Measurements from ENCODE around the gene XXYLT1.

DNA sequence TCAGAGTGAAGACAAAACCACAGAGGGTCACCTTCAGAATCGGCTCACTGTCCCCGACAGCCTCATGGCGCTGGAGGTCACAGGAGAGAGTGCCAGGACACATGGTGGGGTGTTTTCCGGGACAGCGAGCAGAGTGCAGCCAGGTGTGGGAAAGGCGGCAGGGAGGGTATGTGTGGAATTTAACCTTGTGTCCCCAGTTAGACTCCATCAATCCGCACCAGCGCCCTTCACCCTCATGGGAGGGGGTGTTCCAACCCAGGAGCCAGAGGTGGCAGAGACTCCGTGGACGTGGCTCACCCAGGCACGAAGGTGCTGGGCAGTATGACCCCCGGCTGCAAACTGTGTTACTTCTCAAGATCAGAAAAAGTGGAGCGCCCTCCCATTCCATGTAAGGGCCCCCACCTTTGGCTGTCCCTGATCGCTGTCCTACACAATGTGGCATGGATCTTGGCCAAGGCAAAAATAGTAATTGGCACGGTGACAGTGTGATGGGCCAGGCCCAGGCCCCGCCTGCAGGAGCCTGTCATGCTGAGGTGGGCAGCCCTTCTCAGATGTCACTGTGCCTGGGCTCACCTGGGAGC, 190.3 kb downstream of the XXYLT1 start:
- TF ChIP-seq TCF4 (CRISPR knock-in tag; IDR thresholded peaks at IDR 0.05; ENCODE audit: borderline replicate concordance) (no peak), ESRRG (CRISPR knock-in tag; IDR thresholded peaks at IDR 0.05) (no peak)
